Keratinocyte (primary cell): ENCODE measurements around the gene MSANTD1. TPM values are rescaled to one million over a fixed set of nuclear protein-coding genes. Genes with fewer than 3 reads are reported as not detected.

Experiments
- DNase-seq: peaks from one replicate; pipeline ENCODE4 v3.0.0-alpha.2; 2011; ENCODE audit warnings: low read depth, missing footprints, low spot score
- FAIRE-seq: peaks from 2 replicates; lab custom pipeline; 2011; peaks lifted over from hg19 to GRCh38; lab: Jason Lieb, UNC
- H2AFZ ChIP-seq: 2 replicates; pipeline ENCODE4 v1.6.0; 2012; ENCODE audit warnings: low read length, control low read depth, inconsistent platforms; ENCODE audit not compliant: control insufficient read depth
- H3K27ac ChIP-seq: 2 replicates; pipeline ENCODE4 v1.5.1; 2011; ENCODE audit warnings: low read length; ENCODE audit not compliant: control insufficient read depth, insufficient read depth
- H3K27me3 ChIP-seq: 3 replicates; pipeline ENCODE4 v1.6.0; 2011; ENCODE audit warnings: low read length; ENCODE audit not compliant: control insufficient read depth, insufficient read depth; ENCODE audit errors: extremely low read depth
- H3K36me3 ChIP-seq, 2 experiments: 2 replicates in 1 of 2; 3 replicates in 1 of 2; pipeline ENCODE4 v1.5.1; 2011; ENCODE audit warnings: low read length in 2 of 2, mild to moderate bottlenecking in 1 of 2; ENCODE audit not compliant: control insufficient read depth in 2 of 2, insufficient read depth in 2 of 2; ENCODE audit errors: extremely low read depth in 1 of 2
- H3K4me1 ChIP-seq: 3 replicates; pipeline ENCODE4 v1.5.1; 2011; ENCODE audit warnings: low read length; ENCODE audit not compliant: control insufficient read depth, insufficient read depth; ENCODE audit errors: extremely low read depth
- H3K4me2 ChIP-seq: 3 replicates; pipeline ENCODE4 v1.6.0; 2011; ENCODE audit warnings: low read depth, low read length; ENCODE audit not compliant: control insufficient read depth, insufficient read depth; ENCODE audit errors: extremely low read depth
- H3K4me3 ChIP-seq, 3 experiments: fragments of 200-600 bp in 1 of 3; sonication (generic) in 1 of 3; 2 replicates in 2 of 3; 3 replicates in 1 of 3; pipeline ENCODE4 v1.5.1; 2011 to 2016; ENCODE audit warnings: low read length in 3 of 3, mild to moderate bottlenecking in 3 of 3, control low read depth in 2 of 3, inconsistent platforms in 1 of 3, low read depth in 1 of 3, mixed read lengths in 1 of 3, mixed run types in 1 of 3, moderate library complexity in 1 of 3; ENCODE audit not compliant: control insufficient read depth in 2 of 3, insufficient read depth in 2 of 3; ENCODE audit errors: extremely low read depth in 1 of 3
- H3K79me2 ChIP-seq: 2 replicates; pipeline ENCODE4 v1.6.0; 2012; ENCODE audit warnings: low read length; ENCODE audit not compliant: control insufficient read depth, insufficient read depth
- H3K9ac ChIP-seq: 3 replicates; pipeline ENCODE4 v1.6.0; 2011; ENCODE audit warnings: low read length; ENCODE audit not compliant: control insufficient read depth, insufficient read depth; ENCODE audit errors: extremely low read depth
- H3K9me1 ChIP-seq: 3 replicates; pipeline ENCODE4 v1.6.0; 2011; ENCODE audit warnings: low read length; ENCODE audit not compliant: control insufficient read depth, insufficient read depth; ENCODE audit errors: extremely low read depth
- H3K9me3 ChIP-seq: 2 replicates; pipeline ENCODE4 v1.5.1; 2012; ENCODE audit warnings: low read depth, low read length; ENCODE audit not compliant: control insufficient read depth
- H4K20me1 ChIP-seq: 3 replicates; pipeline ENCODE4 v1.6.0; 2011; ENCODE audit warnings: low read length; ENCODE audit not compliant: control insufficient read depth, insufficient read depth; ENCODE audit errors: extremely low read depth
- CTCF ChIP-seq, 3 experiments: IDR thresholded peaks in 1 of 3; conservative IDR thresholded peaks in 1 of 3; optimal IDR thresholded peaks in 1 of 3; 2 replicates in 2 of 3; 3 replicates in 1 of 3; pipeline versions ENCODE3 to v1.5.1; 2011; ENCODE audit warnings: low read length in 3 of 3, mild to moderate bottlenecking in 3 of 3, moderate library complexity in 2 of 3, control low read depth in 1 of 3, inconsistent platforms in 1 of 3; ENCODE audit not compliant: insufficient read depth in 2 of 3; ENCODE audit errors: extremely low read depth in 1 of 3
- EZH2 ChIP-seq: IDR thresholded peaks from one replicate; pipeline ENCODE4 v1.6.1; 2012; ENCODE audit warnings: inconsistent platforms, mild to moderate bottlenecking, low read length, moderate library complexity
- dilution Hi-C: fragments of 300-500 bp; cut with MboI; formaldehyde crosslinking; loops from one replicate; pipeline ENCODE4 v1.7.0; 2020; ENCODE audit warnings: low sequenced_read_pairs; ENCODE audit not compliant: extremely low pct_ligation_motif_present
- polyA plus RNA-seq, 5 experiments: library from polyadenylated mRNA; depleted of rRNA in 3 of 5; stranded (reverse) in 3 of 5; stranded (forward) in 1 of 5; unstranded in 1 of 5; fragments of >200 nt; gene quantifications; 1 replicate in 1 of 5; 2 replicates in 3 of 5; 3 replicates in 1 of 5; pipeline versions ENCODE4 v1.2.1 to v1.2.3, GENCODE V29; 2011 to 2012; ENCODE audit warnings: missing spikeins in 2 of 5, low read depth in 1 of 5, low replicate concordance in 1 of 5

Gene MSANTD1
- polyA plus RNA-seq, 1 donor (not counting 4 experiments of a cell fraction or from before 2014, with no cell fraction given), result not detected

GRCh38 chr4:3295837-3296624, 47.1 kb downstream of the MSANTD1 start:
- no peak for DNase-seq
- dilution Hi-C loops, result no loop called here
- H2AFZ ChIP-seq, result no peak overlapping the region
- no peaks in the 10 kb centered on the region for H3K36me3 ChIP-seq
- no peaks in the 10 kb centered on the region for H3K9me3 ChIP-seq
- H3K4me2 ChIP-seq, result no peak overlapping the region
- H4K20me1 ChIP-seq, result no peaks in the 10 kb centered on the region
- H3K4me1 ChIP-seq, result peaks cover 6% of the 10 kb centered on the region
- H3K27me3 ChIP-seq, result peaks cover 7% of the 10 kb centered on the region
- FAIRE-seq, result no peak
- no peak overlapping the region for H3K4me3 ChIP-seq
- no peak overlapping the region for H3K9ac ChIP-seq
- no peaks in the 10 kb centered on the region for H3K9me1 ChIP-seq
- no peak overlapping the region for H3K27ac ChIP-seq
- TF ChIP-seq CTCF (optimal IDR thresholded peaks at IDR 0.05 in 1 of 3, IDR thresholded peaks at IDR 0.05 in 1 of 3, conservative IDR thresholded peaks at IDR 0.05 in 1 of 3; ENCODE audit: extremely low read depth in 1 of 3, insufficient read depth in 2 of 3, low read length in 3 of 3) (no peak), EZH2 (no peak)
- H3K79me2 ChIP-seq, result no peaks in the 10 kb centered on the region

GRCh38 chr4:3296651-3297050, 47.7 kb downstream of the MSANTD1 start:
- Histone ChIP-seq H3K9me1 (no peaks in the 10 kb centered on the region), H3K36me3 (no peaks in the 10 kb centered on the region), H3K9ac (no peak overlapping the region), H4K20me1 (no peaks in the 10 kb centered on the region), H3K27me3 (peaks cover 7% of the 10 kb centered on the region), H3K79me2 (no peaks in the 10 kb centered on the region), H3K4me2 (no peak overlapping the region), H3K4me1 (peaks cover 3% of the 10 kb centered on the region), H3K9me3 (no peaks in the 10 kb centered on the region), H3K27ac (no peak overlapping the region), H2AFZ (no peak overlapping the region), H3K4me3 (no peak overlapping the region)
- TF ChIP-seq EZH2, result no peak
- no peak for TF ChIP-seq CTCF (optimal IDR thresholded peaks at IDR 0.05 in 1 of 3, IDR thresholded peaks at IDR 0.05 in 1 of 3, conservative IDR thresholded peaks at IDR 0.05 in 1 of 3; ENCODE audit: extremely low read depth in 1 of 3, insufficient read depth in 2 of 3, low read length in 3 of 3)
- dilution Hi-C loops, result no loop called here
- no peak for DNase-seq
- no peak for FAIRE-seq
